ENCODE results near the gene FOXO6.

GRCh38 chr1:41410462-41410861, 49.2 kb downstream of the FOXO6 start:
- TF ChIP-seq POLR2A (IDR thresholded peaks at IDR 0.05) = no peak
- no peak for TF ChIP-seq CTCF (IDR thresholded peaks at IDR 0.05)

All from tibial nerve (tissue), 3 donors.